GM12801 (cell line): ENCODE data around the gene SIL1.

Source experiments
- CTCF ChIP-seq: IDR thresholded peaks from one replicate; pipeline ENCODE4 v1.5.1; 2011; ENCODE audit warnings: control low read depth; ENCODE audit not compliant: insufficient read length; ENCODE audit errors: extremely low read depth

The SIL1 gene

DNA sequence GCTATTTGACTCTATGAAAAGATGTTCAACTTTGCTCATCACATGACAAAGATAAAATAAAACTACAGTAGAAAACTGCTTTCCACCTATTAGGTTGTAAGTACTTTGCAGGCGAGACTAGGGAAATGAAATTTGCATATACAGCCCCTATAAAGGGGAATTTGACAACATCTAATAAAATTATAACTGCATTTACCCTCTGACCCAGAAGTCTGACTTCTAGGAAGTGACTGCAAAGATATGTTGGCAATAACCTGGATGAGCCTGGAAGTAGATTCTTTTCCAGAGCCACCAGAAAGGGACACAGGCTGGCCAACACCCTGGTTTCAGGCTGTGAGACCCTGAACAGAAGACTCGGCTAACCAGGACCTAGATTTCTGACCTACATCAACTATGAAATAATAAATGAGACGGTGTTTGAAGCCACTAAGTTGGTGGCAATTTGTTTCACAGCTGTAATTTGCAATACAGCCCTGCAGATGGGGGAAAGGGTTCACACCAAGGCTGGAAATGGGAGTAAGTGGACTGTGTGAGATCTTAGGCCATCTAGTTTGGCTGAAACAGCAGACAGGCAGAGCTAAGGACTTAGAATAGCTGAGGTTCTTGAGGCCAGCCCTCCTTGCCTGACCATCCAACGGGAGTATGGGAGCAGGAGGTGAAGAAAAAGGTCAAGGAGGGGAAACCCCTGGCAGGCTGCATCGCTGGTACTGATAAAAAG is 106.6 kb downstream of the SIL1 start:
- TF ChIP-seq CTCF = no peak

GRCh38 chr5:139090581-139090980 is 107.6 kb downstream of the SIL1 start:
- no peak for TF ChIP-seq CTCF

DNA sequence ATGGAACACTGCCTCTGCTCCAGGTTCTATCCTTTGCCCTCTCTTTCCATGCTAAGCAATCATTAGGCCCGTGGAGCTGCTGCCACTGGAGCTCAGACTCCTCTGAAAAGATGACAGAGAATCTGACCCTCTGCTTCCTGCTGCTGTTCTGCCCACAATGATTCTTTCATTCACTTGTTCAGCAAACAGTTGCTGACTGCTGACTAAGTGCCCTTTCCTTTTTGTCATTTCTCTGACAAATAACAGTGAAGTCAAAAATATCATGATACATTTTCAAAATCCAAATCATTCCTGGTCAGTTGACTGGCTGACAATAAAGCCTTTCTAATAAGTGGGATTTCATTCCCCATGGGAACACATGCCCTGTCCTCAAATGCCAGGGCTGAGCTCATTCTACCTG is 110.1 kb downstream of the SIL1 start:
- no peak for TF ChIP-seq CTCF

- TF ChIP-seq CTCF = no peak
Observed at GRCh38 chr5:139082813-139083498, 115.2 kb downstream of the SIL1 start.

GRCh38 chr5:139079991-139080610 is 118.1 kb downstream of the SIL1 start:
- no peak for TF ChIP-seq CTCF

GRCh38 chr5:139079225-139079990 is 118.8 kb downstream of the SIL1 start:
- TF ChIP-seq CTCF = no peak

DNA sequence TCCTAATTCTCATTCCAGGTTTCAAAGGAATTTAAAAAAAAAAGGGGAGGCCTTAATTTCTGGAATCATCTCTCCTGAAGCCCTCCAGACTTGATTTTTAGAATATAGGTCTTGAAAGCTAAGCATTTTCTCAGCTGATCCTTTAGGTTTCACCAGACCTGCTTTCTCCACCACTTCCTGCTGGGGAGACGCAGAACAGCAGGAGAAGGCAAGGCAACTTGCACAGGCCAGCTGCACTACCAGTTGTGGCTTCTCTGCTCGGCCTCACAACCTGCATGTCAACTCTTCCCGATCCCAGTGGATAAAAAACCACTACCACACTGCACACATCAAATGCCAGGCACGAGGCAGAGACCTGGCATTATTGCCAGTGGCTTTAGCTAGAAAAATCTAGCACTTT is 119.8 kb downstream of the SIL1 start:
- TF ChIP-seq CTCF = no peak
